A549 (cell line): Measurements from ENCODE around the gene SLC1A2. TPM values are rescaled to one million over a fixed set of nuclear protein-coding genes. Genes with fewer than 3 reads are reported as not detected.

Experiments used
- ATAC-seq, 2 experiments: fragments of 200-7000 bp in 1 of 2; fragments of >200 bp in 1 of 2; cut with Nextera tagmentation in 1 of 2; cut with Tn5 transposase in 1 of 2; 3 replicates each; pipeline versions ENCODE4 v1.8.0 to v1.9.1; 2018 to 2020; ENCODE audit warnings: mild to moderate bottlenecking in 1 of 2, moderate library complexity in 1 of 2
- CTCF ChIA-PET: fragments of 300-600 bp; sonication (Branson Sonifier 250); formaldehyde crosslinking; extraction: SDS; loops from one replicate; lab custom pipeline; 2021; ENCODE audit warnings: antibody characterized with exemption, inconsistent platforms; lab: Yijun Ruan, JAX
- POLR2A ChIA-PET: fragments of 350-600 bp; formaldehyde crosslinking; extraction: SDS; loops from one replicate; lab custom pipeline; 2021; ENCODE audit warnings: antibody characterized with exemption, inconsistent platforms; lab: Yijun Ruan, JAX
- DNase-seq, 2 experiments: peaks; one replicate each; pipeline versions ENCODE4 v3.0.0 to v3.0.0-alpha.2; 2011 to 2016; ENCODE audit warnings: low read depth in 1 of 2, low spot score in 1 of 2
- FAIRE-seq: peaks from 2 replicates; lab custom pipeline; 2011; peaks lifted over from hg19 to GRCh38; lab: Jason Lieb, UNC
- H3K27ac ChIP-seq, 2 experiments: fragments of >200 bp; sonication (Bioruptor Twin); formaldehyde crosslinking; 3 replicates each; pipeline ENCODE4 v1.5.1; 2016 to 2017
- H3K4me1 ChIP-seq: fragments of >200 bp; sonication (Bioruptor Twin); formaldehyde crosslinking; 3 replicates; pipeline ENCODE4 v1.6.1; 2016
- H3K4me2 ChIP-seq: fragments of >200 bp; sonication (Bioruptor Twin); formaldehyde crosslinking; 3 replicates; pipeline ENCODE4 v1.6.1; 2016
- H3K4me3 ChIP-seq: fragments of >200 bp; sonication (Bioruptor Twin); formaldehyde crosslinking; 3 replicates; pipeline ENCODE4 v1.5.1; 2016
- H3K9me3 ChIP-seq: fragments of >200 bp; sonication (Bioruptor Twin); formaldehyde crosslinking; 3 replicates; pipeline ENCODE4 v1.6.1; 2016
- CBX8 ChIP-seq: fragments of 200-600 bp; sonication (generic); IDR thresholded peaks from 2 replicates; pipeline ENCODE4 v1.6.1; 2016
- EHMT2 ChIP-seq: fragments of 200-600 bp; sonication (generic); IDR thresholded peaks from 2 replicates; pipeline ENCODE4 v1.6.1; 2016; ENCODE audit warnings: antibody characterized with exemption, low read depth, mild to moderate bottlenecking, moderate library complexity
- FOXS1 ChIP-seq: fragments of 250-450 bp; sonication (Bioruptor Pico); IDR thresholded peaks from 2 replicates; pipeline ENCODE4 v1.5.0; 2020; ENCODE audit warnings: mild to moderate bottlenecking, moderate library complexity
- GATA3 ChIP-seq: IDR thresholded peaks from 2 replicates; pipeline ENCODE4 v1.6.1; 2012; ENCODE audit warnings: borderline replicate concordance
- HDAC2 ChIP-seq: fragments of 200-600 bp; sonication (generic); IDR thresholded peaks from 2 replicates; pipeline ENCODE4 v1.6.1; 2016
- NFE2L2 ChIP-seq: fragments of 150-350 bp; conservative IDR thresholded peaks from 2 replicates; pipeline ENCODE4 v1.6.1; 2014; ENCODE audit warnings: low read length
- PHF8 ChIP-seq: fragments of 200-600 bp; sonication (generic); IDR thresholded peaks from 2 replicates; pipeline ENCODE4 v1.6.1; 2016; ENCODE audit warnings: low read depth, mild to moderate bottlenecking, antibody characterized with exemption, moderate library complexity, borderline replicate concordance
- RAD21 ChIP-seq, 2 experiments: fragments of >200 bp in 1 of 2; sonication (Bioruptor Twin) in 1 of 2; formaldehyde crosslinking in 1 of 2; IDR thresholded peaks in 1 of 2; conservative IDR thresholded peaks in 1 of 2; 2 replicates in 1 of 2; 3 replicates in 1 of 2; pipeline ENCODE4 v1.6.1; 2012 to 2018; ENCODE audit warnings: inconsistent platforms in 1 of 2
- RARB ChIP-seq: fragments of 250-450 bp; sonication (Bioruptor Pico); IDR thresholded peaks from 2 replicates; pipeline ENCODE4 v1.8.0; 2021; ENCODE audit warnings: mild to moderate bottlenecking, moderate library complexity
- TP53 ChIP-seq: fragments of 250-450 bp; sonication (Bioruptor Pico); IDR thresholded peaks from 2 replicates; pipeline ENCODE4 v1.5.0; 2021; ENCODE audit warnings: mild to moderate bottlenecking, moderate library complexity
- ZNF302 ChIP-seq: fragments of 250-450 bp; sonication (Bioruptor Pico); IDR thresholded peaks from 2 replicates; pipeline ENCODE4 v1.9.0; 2021; ENCODE audit warnings: inconsistent platforms, mild to moderate bottlenecking, moderate library complexity
- WGBS: methylation state at CpG from one replicate; pipeline ENCODE4 v1.1.6; 2017; ENCODE audit errors: missing lambda C conversion rate; 5-methylcytosine and 5-hydroxymethylcytosine counted together
- polyA plus RNA-seq, 4 experiments: library from polyadenylated mRNA; depleted of rRNA in 3 of 4; stranded (reverse); fragments of >200 nt; fragmentation: RNase III in 1 of 4; extraction: RNeasy Plus Mini Kit Qiagen cat#74134 plus additional on column Dnase treatment in 1 of 4; gene quantifications; 2 replicates in 3 of 4; 3 replicates in 1 of 4; pipeline ENCODE4 v1.2.3, GENCODE V29; 2011 to 2017
- TF ChIP-seq, protein P1 (sequence below): fragments of 200-600 bp; sonication (generic); IDR thresholded peaks from 2 replicates; pipeline ENCODE4 v1.6.1; 2016; ENCODE audit warnings: antibody characterized with exemption, mild to moderate bottlenecking, moderate library complexity
- TF ChIP-seq, protein P2 (sequence below): fragments of >200 bp; sonication (Bioruptor Twin); formaldehyde crosslinking; IDR thresholded peaks from 3 replicates; pipeline ENCODE4 v1.6.1; 2016
- TF ChIP-seq, protein P3 (sequence below): fragments of >200 bp; sonication (Bioruptor Twin); formaldehyde crosslinking; IDR thresholded peaks from 2 replicates; pipeline ENCODE4 v1.6.1; 2016

SLC1A2 gene
- polyA plus RNA-seq, 2 of the 4 experiments (the other 2 are of a cell fraction): 0.01 to 0.14 TPM

DNA sequence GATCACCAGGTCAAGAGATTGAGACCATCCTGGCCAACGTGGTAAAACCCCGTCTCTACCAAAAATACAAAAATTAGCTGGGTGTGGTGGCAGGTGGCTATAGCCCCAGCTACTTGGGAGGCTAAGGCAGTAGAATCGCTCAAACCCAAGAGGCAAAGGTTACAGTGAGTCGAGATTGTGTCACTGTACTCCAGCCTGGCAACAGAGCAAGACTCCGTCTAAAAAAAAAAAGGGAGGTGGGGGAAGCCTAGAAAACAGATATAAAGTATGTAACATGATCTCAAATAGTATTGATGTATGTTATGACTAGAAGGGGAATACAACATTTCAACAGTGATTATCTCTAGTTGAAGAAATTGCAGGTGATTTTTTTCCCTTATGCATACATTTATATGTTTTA lies 61.4 kb downstream of the SLC1A2 start (continued):
- TF ChIP-seq, protein P1, sequence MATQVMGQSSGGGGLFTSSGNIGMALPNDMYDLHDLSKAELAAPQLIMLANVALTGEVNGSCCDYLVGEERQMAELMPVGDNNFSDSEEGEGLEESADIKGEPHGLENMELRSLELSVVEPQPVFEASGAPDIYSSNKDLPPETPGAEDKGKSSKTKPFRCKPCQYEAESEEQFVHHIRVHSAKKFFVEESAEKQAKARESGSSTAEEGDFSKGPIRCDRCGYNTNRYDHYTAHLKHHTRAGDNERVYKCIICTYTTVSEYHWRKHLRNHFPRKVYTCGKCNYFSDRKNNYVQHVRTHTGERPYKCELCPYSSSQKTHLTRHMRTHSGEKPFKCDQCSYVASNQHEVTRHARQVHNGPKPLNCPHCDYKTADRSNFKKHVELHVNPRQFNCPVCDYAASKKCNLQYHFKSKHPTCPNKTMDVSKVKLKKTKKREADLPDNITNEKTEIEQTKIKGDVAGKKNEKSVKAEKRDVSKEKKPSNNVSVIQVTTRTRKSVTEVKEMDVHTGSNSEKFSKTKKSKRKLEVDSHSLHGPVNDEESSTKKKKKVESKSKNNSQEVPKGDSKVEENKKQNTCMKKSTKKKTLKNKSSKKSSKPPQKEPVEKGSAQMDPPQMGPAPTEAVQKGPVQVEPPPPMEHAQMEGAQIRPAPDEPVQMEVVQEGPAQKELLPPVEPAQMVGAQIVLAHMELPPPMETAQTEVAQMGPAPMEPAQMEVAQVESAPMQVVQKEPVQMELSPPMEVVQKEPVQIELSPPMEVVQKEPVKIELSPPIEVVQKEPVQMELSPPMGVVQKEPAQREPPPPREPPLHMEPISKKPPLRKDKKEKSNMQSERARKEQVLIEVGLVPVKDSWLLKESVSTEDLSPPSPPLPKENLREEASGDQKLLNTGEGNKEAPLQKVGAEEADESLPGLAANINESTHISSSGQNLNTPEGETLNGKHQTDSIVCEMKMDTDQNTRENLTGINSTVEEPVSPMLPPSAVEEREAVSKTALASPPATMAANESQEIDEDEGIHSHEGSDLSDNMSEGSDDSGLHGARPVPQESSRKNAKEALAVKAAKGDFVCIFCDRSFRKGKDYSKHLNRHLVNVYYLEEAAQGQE: no peak
- no peak for TF ChIP-seq PHF8
- TF ChIP-seq ZNF302 (CRISPR knock-in tag): no peak
- TF ChIP-seq GATA3: no peak
- TF ChIP-seq HDAC2: no peak
- no peak for TF ChIP-seq EHMT2
- no peak for TF ChIP-seq CBX8

DNA sequence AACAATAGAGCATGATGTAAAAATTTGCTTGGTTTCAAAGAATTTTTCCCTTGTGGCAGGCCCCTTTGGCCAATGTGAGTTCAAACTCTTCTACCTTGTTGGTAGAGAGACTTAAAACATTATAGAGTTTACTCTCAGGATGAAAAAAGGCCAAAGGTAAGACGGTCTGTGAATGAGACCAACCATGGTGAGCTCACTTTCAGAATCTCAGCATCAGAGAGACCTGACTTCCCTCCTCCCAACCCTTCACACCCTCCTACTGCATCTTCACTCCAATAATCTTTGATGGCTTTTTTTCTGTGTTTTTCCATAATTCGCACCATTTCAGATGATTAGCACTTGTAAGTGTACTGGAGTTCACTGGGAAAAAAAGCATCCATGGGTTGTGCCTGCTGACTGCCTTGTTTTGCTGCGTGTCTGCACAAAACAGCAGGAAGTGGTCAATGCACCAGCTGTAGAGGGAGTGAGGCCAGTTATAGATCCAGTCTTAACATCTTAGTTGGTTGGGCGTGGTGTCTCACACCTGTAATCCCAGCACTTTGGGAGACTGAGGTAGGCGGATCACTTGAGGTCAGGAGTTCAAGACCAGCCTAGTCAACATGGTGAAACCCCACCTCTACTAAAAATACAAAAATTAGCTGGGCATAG lies 64.1 kb downstream of the SLC1A2 start:
- FAIRE-seq (no peak), DNase-seq (no peak), ATAC-seq (no peak)
- ChIA-PET POLR2A (no interaction called here), CTCF (interaction anchor here (0.7 to 1.1 kb wide), 3 partner anchors 9 to 37 kb away, joined by 3 read pairs; no protein-coding TSS in a partner anchor)
- Histone ChIP-seq H3K4me1 (peaks cover 20% of the 10 kb centered on the region; the same call in 2 of the 3 replicates), H3K4me3 (no peak overlapping the region), H3K27ac (no peak overlapping the region), H3K9me3 (no peaks in the 10 kb centered on the region), H3K4me2 (no peak overlapping the region)
- no peak for TF ChIP-seq NFE2L2
- TF ChIP-seq RARB (CRISPR knock-in tag): no peak
- no peak for TF ChIP-seq RAD21 (conservative IDR thresholded peaks at IDR 0.05 in 1 of 2, IDR thresholded peaks at IDR 0.05 in 1 of 2)
- 82% methylated on average over 5 of the region's 5 CpGs for WGBS

DNA sequence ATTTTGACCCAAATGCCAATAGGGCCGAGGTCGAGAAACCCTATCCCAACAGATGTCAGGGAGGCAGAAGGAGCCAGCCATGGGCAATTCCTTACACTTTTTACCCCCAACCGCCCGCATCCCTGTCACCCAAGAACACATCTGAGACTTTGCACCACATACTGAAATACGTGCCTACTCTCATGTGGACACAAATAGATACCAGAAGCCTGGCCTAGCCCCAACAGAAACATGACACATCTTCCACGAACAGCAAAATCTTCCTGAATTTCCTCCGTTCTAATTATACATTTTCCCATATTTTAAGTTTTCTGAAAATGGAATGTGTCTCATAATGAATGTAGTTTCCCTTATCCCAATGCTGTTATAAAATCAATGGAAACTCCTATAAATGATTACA lies 64.7 kb downstream of the SLC1A2 start:
- POLR2A ChIA-PET: no interaction called here
- Histone ChIP-seq H3K4me1 (peaks cover 16% of the 10 kb centered on the region; the same call in 2 of the 3 replicates), H3K9me3 (no peaks in the 10 kb centered on the region), H3K4me3 (no peak overlapping the region), H3K27ac (no peak overlapping the region), H3K4me2 (no peak overlapping the region)
- FAIRE-seq: no peak
- ATAC-seq: no peak
- CTCF ChIA-PET: interaction anchor here (2.8 kb wide), 1 partner anchor 37 kb away, joined by 10 read pairs; no protein-coding TSS in a partner anchor
- DNase-seq: no peak
- 83% methylated on average over 7 of the region's 7 CpGs for WGBS
- TF ChIP-seq FOXS1 (CRISPR knock-in tag) (no peak), TP53 (CRISPR knock-in tag) (no peak)
- TF ChIP-seq, protein P2, sequence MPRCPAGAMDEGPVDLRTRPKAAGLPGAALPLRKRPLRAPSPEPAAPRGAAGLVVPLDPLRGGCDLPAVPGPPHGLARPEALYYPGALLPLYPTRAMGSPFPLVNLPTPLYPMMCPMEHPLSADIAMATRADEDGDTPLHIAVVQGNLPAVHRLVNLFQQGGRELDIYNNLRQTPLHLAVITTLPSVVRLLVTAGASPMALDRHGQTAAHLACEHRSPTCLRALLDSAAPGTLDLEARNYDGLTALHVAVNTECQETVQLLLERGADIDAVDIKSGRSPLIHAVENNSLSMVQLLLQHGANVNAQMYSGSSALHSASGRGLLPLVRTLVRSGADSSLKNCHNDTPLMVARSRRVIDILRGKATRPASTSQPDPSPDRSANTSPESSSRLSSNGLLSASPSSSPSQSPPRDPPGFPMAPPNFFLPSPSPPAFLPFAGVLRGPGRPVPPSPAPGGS: no peak
- TF ChIP-seq, protein P3, sequence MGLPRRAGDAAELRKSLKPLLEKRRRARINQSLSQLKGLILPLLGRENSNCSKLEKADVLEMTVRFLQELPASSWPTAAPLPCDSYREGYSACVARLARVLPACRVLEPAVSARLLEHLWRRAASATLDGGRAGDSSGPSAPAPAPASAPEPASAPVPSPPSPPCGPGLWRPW: no peak
- TF ChIP-seq, all 56 proteins: peak for 0
